Liver (tissue), 9 donors: ENCODE data around the gene RPTOR. TPM values are rescaled to one million over a fixed set of nuclear protein-coding genes. Genes with fewer than 3 reads are reported as not detected.

Experiments used
- DNase-seq: peaks from one replicate; pipeline ENCODE4 v3.0.0-alpha.2; 2017; ENCODE audit warnings: low spot score
- H3K27ac ChIP-seq, 2 donors: one replicate each; pipeline ENCODE4 v1.7.0; 2013; ENCODE audit warnings: inconsistent platforms in 2 of 2, low read length in 2 of 2, control low read depth in 1 of 2, low read depth in 1 of 2, mild to moderate bottlenecking in 1 of 2
- H3K27me3 ChIP-seq, 4 donors: one replicate each; pipeline versions ENCODE4 v1.6.1 to v1.7.0; 2013; ENCODE audit warnings: low read length in 3 of 4, inconsistent platforms in 1 of 4, mild to moderate bottlenecking in 1 of 4, moderate library complexity in 1 of 4; ENCODE audit not compliant: control insufficient read depth in 4 of 4, insufficient read depth in 4 of 4
- H3K36me3 ChIP-seq, 4 donors: one replicate each; pipeline versions ENCODE4 v1.6.1 to v1.7.0; 2013; ENCODE audit warnings: low read length in 3 of 4, mild to moderate bottlenecking in 3 of 4, low read depth in 1 of 4, moderate library complexity in 1 of 4; ENCODE audit not compliant: control insufficient read depth in 4 of 4, insufficient read depth in 3 of 4
- H3K4me1 ChIP-seq, 4 donors: one replicate each; pipeline versions ENCODE4 v1.6.1 to v1.7.0; 2013; ENCODE audit warnings: low read length in 3 of 4, mild to moderate bottlenecking in 3 of 4, moderate library complexity in 1 of 4; ENCODE audit not compliant: control insufficient read depth in 4 of 4, insufficient read depth in 4 of 4
- H3K4me3 ChIP-seq, 3 donors: one replicate each; pipeline versions ENCODE4 v1.6.1 to v1.7.0; 2013; ENCODE audit warnings: low read length in 3 of 3, control low read depth in 1 of 3, low read depth in 1 of 3, mild to moderate bottlenecking in 1 of 3
- H3K9ac ChIP-seq, 2 donors: one replicate each; pipeline ENCODE4 v1.7.0; 2013; ENCODE audit warnings: low read length in 2 of 2, mild to moderate bottlenecking in 2 of 2, moderate library complexity in 2 of 2, control low read depth in 1 of 2, low read depth in 1 of 2
- H3K9me3 ChIP-seq, 4 donors: one replicate each; pipeline versions ENCODE4 v1.6.1 to v1.7.0; 2013; ENCODE audit warnings: low read length in 3 of 4; ENCODE audit not compliant: control insufficient read depth in 4 of 4
- ATF3 ChIP-seq: IDR thresholded peaks from 2 replicates; pipeline ENCODE4 v1.6.1; 2016; ENCODE audit warnings: antibody characterized with exemption
- EGR1 ChIP-seq, 2 donors: IDR thresholded peaks; 2 replicates each; pipeline ENCODE4 v1.6.1; 2016 to 2018; ENCODE audit warnings: antibody characterized with exemption in 2 of 2, low read depth in 2 of 2
- FOXA2 ChIP-seq: IDR thresholded peaks from 2 replicates; pipeline ENCODE4 v1.6.1; 2016; ENCODE audit warnings: antibody characterized with exemption
- GABPA ChIP-seq, 2 donors: IDR thresholded peaks in 1 of 2; conservative IDR thresholded peaks in 1 of 2; 2 replicates each; pipeline ENCODE4 v1.6.1; 2016; ENCODE audit warnings: antibody characterized with exemption in 2 of 2, mild to moderate bottlenecking in 1 of 2, moderate library complexity in 1 of 2
- HNF4A ChIP-seq, 2 donors: conservative IDR thresholded peaks; 2 replicates each; pipeline ENCODE4 v1.6.1; 2016; ENCODE audit warnings: antibody characterized with exemption in 2 of 2, mild to moderate bottlenecking in 2 of 2
- HNF4G ChIP-seq: IDR thresholded peaks from 2 replicates; pipeline ENCODE4 v1.6.1; 2016; ENCODE audit warnings: antibody characterized with exemption
- JUND ChIP-seq, 2 donors: IDR thresholded peaks; 2 replicates each; pipeline ENCODE4 v1.6.1; 2016; ENCODE audit warnings: antibody characterized with exemption in 2 of 2
- MAX ChIP-seq: IDR thresholded peaks from 2 replicates; pipeline ENCODE4 v1.6.1; 2016; ENCODE audit warnings: antibody characterized with exemption
- NR2F2 ChIP-seq: IDR thresholded peaks from 2 replicates; pipeline ENCODE4 v1.6.1; 2016; ENCODE audit warnings: antibody characterized with exemption
- RXRA ChIP-seq, 2 donors: IDR thresholded peaks; 2 replicates each; pipeline ENCODE4 v1.6.1; 2017 to 2018; ENCODE audit warnings: antibody characterized with exemption in 2 of 2, mild to moderate bottlenecking in 1 of 2
- SP1 ChIP-seq: IDR thresholded peaks from 2 replicates; pipeline ENCODE4 v1.6.1; 2018; ENCODE audit warnings: antibody characterized with exemption, mild to moderate bottlenecking
- YY1 ChIP-seq: IDR thresholded peaks from 2 replicates; pipeline ENCODE4 v1.6.1; 2016; ENCODE audit warnings: antibody characterized with exemption, mild to moderate bottlenecking
- ZBTB33 ChIP-seq: IDR thresholded peaks from 2 replicates; pipeline ENCODE4 v1.6.1; 2016; ENCODE audit warnings: antibody characterized with exemption
- WGBS: extraction: QIAGEN DNeasy Blood & Tissue Kit; methylation state at CpG from one replicate; pipeline ENCODE4 v1.1.7; 2013; 5-methylcytosine and 5-hydroxymethylcytosine counted together
- polyA plus RNA-seq, 2 donors: library from polyadenylated mRNA; stranded (reverse) in 1 of 2; unstranded in 1 of 2; fragments of 200-250 nt in 1 of 2; fragments of >200 nt in 1 of 2; fragmentation: Nextera tagmentation in 1 of 2; extraction: Ambion mirVana in 1 of 2; gene quantifications; one replicate each; pipeline versions ENCODE4 v1.2.1 to v1.2.3, GENCODE V29; 2013 to 2015
- total RNA-seq, 2 donors: library from RNA; depleted of rRNA; stranded (reverse); fragments of >200 nt; gene quantifications; one replicate each; pipeline ENCODE4 v1.2.3, GENCODE V29; 2014
- donor health status: healthy.
- donor health status: healthy.
- donor health status: healthy.
- donor health status: healthy.
- donor health status: healthy.

The RPTOR gene
- total and polyA plus RNA-seq, 4 donors = 4.8 to 25.4 (median 11.6) TPM

- Histone ChIP-seq H3K9ac (no peak overlapping the region), H3K4me1 (peaks cover 0 to 1% (median 0%) of the 10 kb centered on the region in 4 donors)
- 93% methylated on average over 9 of the region's 9 CpGs for WGBS
Measured at GRCh38 chr17:80701730-80702129, 157.1 kb downstream of the RPTOR start.

GRCh38 chr17:80702315-80703141 is 157.9 kb downstream of the RPTOR start:
- H3K27me3 ChIP-seq = no peaks in the 10 kb centered on the region
- H3K9ac ChIP-seq = no peak overlapping the region
- 92% methylated on average over 18 of the region's 18 CpGs for WGBS
- no peaks in the 10 kb centered on the region for H3K9me3 ChIP-seq
- H3K36me3 ChIP-seq = peaks cover 0 to 2% (median 0%) of the 10 kb centered on the region in 4 donors
- TF ChIP-seq SP1 = no peak
- no peak for TF ChIP-seq JUND (IDR thresholded peaks at IDR 0.05)
- no peak for TF ChIP-seq MAX
- no peaks in the 10 kb centered on the region for H3K4me1 ChIP-seq
- H3K27ac ChIP-seq = no peak overlapping the region
- H3K4me3 ChIP-seq = no peak overlapping the region
- DNase-seq = no peak

More at GRCh38 chr17:80701730-80702129, 157.1 kb downstream of the RPTOR start:
- no peaks in the 10 kb centered on the region for H3K27me3 ChIP-seq
- peaks cover 0 to 2% (median 0%) of the 10 kb centered on the region in 4 donors for H3K36me3 ChIP-seq
- DNase-seq = no peak
- H3K9me3 ChIP-seq = no peaks in the 10 kb centered on the region
- TF ChIP-seq FOXA2 (no peak), HNF4A (conservative IDR thresholded peaks at IDR 0.05) (no peak), GABPA (IDR thresholded peaks at IDR 0.05 in 1 of 2, conservative IDR thresholded peaks at IDR 0.05 in 1 of 2) (no peak), HNF4G (no peak), YY1 (no peak), SP1 (no peak), RXRA (IDR thresholded peaks at IDR 0.05) (no peak)
- no peak overlapping the region for H3K27ac ChIP-seq
- H3K4me3 ChIP-seq = no peak overlapping the region

- no peaks in the 10 kb centered on the region for H3K4me1 ChIP-seq
- WGBS = 84% methylated on average over 9 of the region's 9 CpGs
- H3K36me3 ChIP-seq = peaks cover 0 to 3% (median 2%) of the 10 kb centered on the region in 4 donors
- H3K27me3 ChIP-seq = no peaks in the 10 kb centered on the region
- no peak overlapping the region for H3K4me3 ChIP-seq
- no peak for DNase-seq
- H3K9me3 ChIP-seq = no peaks in the 10 kb centered on the region
- H3K27ac ChIP-seq = no peak overlapping the region
- H3K9ac ChIP-seq = no peak overlapping the region
- TF ChIP-seq NR2F2 (no peak), YY1 (no peak), ZBTB33 (no peak), HNF4A (conservative IDR thresholded peaks at IDR 0.05) (no peak), JUND (IDR thresholded peaks at IDR 0.05) (no peak), MAX (no peak), EGR1 (IDR thresholded peaks at IDR 0.05; ENCODE audit: low read depth in 2 of 2) (no peak), ATF3 (no peak)
Measured at GRCh38 chr17:80703142-80703478, 158.5 kb downstream of the RPTOR start.
